K562 (cell line): ENCODE data around the gene POC1B. TPM values are rescaled to one million over a fixed set of nuclear protein-coding genes. Genes with fewer than 3 reads are reported as not detected.
A peak's percentile ranks its signal among the peaks of the same experiment; 100 is the strongest.

Experiments
- HMG20A ChIP-seq: fragments of 450-650 bp; formaldehyde crosslinking; conservative IDR thresholded peaks from 2 replicates; pipeline ENCODE4 v1.4.0; 2020; ENCODE audit warnings: mild to moderate bottlenecking, mixed read lengths
- MGA ChIP-seq: fragments of 450-650 bp; IDR thresholded peaks from 2 replicates; pipeline ENCODE4 v1.6.1; 2016; ENCODE audit warnings: mild to moderate bottlenecking, moderate library complexity
- MTA1 ChIP-seq: fragments of 450-650 bp; IDR thresholded peaks from 2 replicates; pipeline ENCODE4 v1.6.1; 2017; ENCODE audit warnings: borderline replicate concordance
- PATZ1 ChIP-seq: fragments of 250-450 bp; sonication (Bioruptor Pico); IDR thresholded peaks from 2 replicates; pipeline ENCODE4 v1.5.0; 2020; ENCODE audit warnings: mild to moderate bottlenecking, borderline replicate concordance
- PHF20 ChIP-seq: fragments of 450-650 bp; IDR thresholded peaks from 2 replicates; pipeline ENCODE4 v1.6.1; 2018; ENCODE audit not compliant: partially characterized antibody
- RCOR1 ChIP-seq, 2 experiments: IDR thresholded peaks; 2 replicates each; pipeline ENCODE4 v1.6.1; 2012; ENCODE audit warnings: low read depth in 2 of 2, low read length in 2 of 2, borderline replicate concordance in 1 of 2, improper control_type of control experiment in 1 of 2
- RUNX1 ChIP-seq: sonication (generic); IDR thresholded peaks from 2 replicates; pipeline ENCODE4 v1.6.1; 2016; ENCODE audit warnings: antibody characterized with exemption, low read depth
- TAF7 ChIP-seq: fragments of 450-650 bp; IDR thresholded peaks from 2 replicates; pipeline ENCODE4 v1.6.1; 2016; ENCODE audit warnings: missing genetic modification characterization, missing compliant biosample characterization
- ZBTB26 ChIP-seq: fragments of 450-650 bp; formaldehyde crosslinking; IDR thresholded peaks from 2 replicates; pipeline ENCODE4 v1.4.0; 2022; ENCODE audit warnings: missing genetic modification characterization
- polyA plus RNA-seq, 8 experiments: library from polyadenylated mRNA; depleted of rRNA in 4 of 8; stranded (reverse) in 5 of 8; unstranded in 3 of 8; fragments of >200 nt; fragmentation: Nextera tagmentation in 2 of 8; fragmentation: Illumina TruSeq in 1 of 8; extraction: Ambion mirVana in 2 of 8; extraction: Trizol in 1 of 8; gene quantifications; 2 replicates each; pipeline versions ENCODE4 v1.2.1 to v1.2.3, GENCODE V29; 2011 to 2014; ENCODE audit warnings: inconsistent platforms in 1 of 8, missing spikeins in 1 of 8
- total RNA-seq, 7 experiments: library from RNA; depleted of rRNA in 6 of 7; stranded (reverse); fragments of >200 nt in 6 of 7; fragmentation: Illumina TruSeq in 2 of 7; extraction: Trizol in 2 of 7; gene quantifications; 2 replicates each; pipeline versions ENCODE4 v1.2.1 to v1.2.3, GENCODE V29; 2011 to 2021; ENCODE audit warnings: low replicate concordance in 1 of 7
- TF ChIP-seq, protein P1 (sequence below), 2 experiments: fragments of 450-650 bp in 1 of 2; sonication (generic) in 1 of 2; formaldehyde crosslinking; conservative IDR thresholded peaks; 2 replicates each; pipeline versions ENCODE4 v1.4.0 to v1.8.1; 2020 to 2022; ENCODE audit warnings: mild to moderate bottlenecking in 1 of 2, missing genetic modification reagents in 1 of 2

The POC1B gene
- total and polyA plus RNA-seq, 9 of the 15 experiments (the other 6 are each of a cell fraction or from before 2014, with no cell fraction given), result 4.5 to 16.1 (median 10.4) TPM

GRCh38 chr12:89524541-89525304 lies 1.1 kb downstream of the POC1B start, which contains the start of gene GALNT4 (continued):
- TF ChIP-seq MGA (peak; percentile 53), PATZ1 (CRISPR knock-in tag) (no peak), HMG20A (CRISPR knock-in tag) (no peak), RCOR1 (IDR thresholded peaks at IDR 0.05; ENCODE audit: borderline replicate concordance in 1 of 2, low read depth in 2 of 2, low read length in 2 of 2) (0 out of 4 replicates have a peak, but pooled peaks of 1 of the 2 experiments have one; percentile 28), TAF7 (tag) (0 out of 2 replicates have a peak, but pooled peaks have one; percentile 21), RUNX1 (no peak), MTA1 (no peak), ZBTB26 (CRISPR knock-in tag) (no peak), PHF20 (no peak)
- TF ChIP-seq, protein P1, sequence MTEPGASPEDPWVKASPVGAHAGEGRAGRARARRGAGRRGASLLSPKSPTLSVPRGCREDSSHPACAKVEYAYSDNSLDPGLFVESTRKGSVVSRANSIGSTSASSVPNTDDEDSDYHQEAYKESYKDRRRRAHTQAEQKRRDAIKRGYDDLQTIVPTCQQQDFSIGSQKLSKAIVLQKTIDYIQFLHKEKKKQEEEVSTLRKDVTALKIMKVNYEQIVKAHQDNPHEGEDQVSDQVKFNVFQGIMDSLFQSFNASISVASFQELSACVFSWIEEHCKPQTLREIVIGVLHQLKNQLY (CRISPR knock-in tag; conservative IDR thresholded peaks at IDR 0.05), result no peak
